DMS53 treated with DMSO at 0.1 percent for 48 hours (cell line): ENCODE measurements around the gene USP34.

Experiments used
- DNase-seq: peaks from one replicate; lab custom pipeline; 2025; ENCODE audit not compliant: unreplicated experiment; lab: John Stamatoyannopoulos, UW

USP34 gene

GRCh38 chr2:61328707-61329251 lies 142.1 kb downstream of the USP34 start:
- peak; percentile 70 for DNase-seq

- DNase-seq, result no peak
Observed at GRCh38 chr2:61327173-61327572, 143.7 kb downstream of the USP34 start.

- peak; percentile 90 for DNase-seq
Observed at GRCh38 chr2:61326423-61326822, 144.5 kb downstream of the USP34 start.

GRCh38 chr2:61320181-61320580 lies 150.7 kb downstream of the USP34 start:
- DNase-seq, result no peak

- no peak for DNase-seq
Observed at GRCh38 chr2:61318553-61318952, 152.3 kb downstream of the USP34 start.

- DNase-seq, result no peak
Observed at GRCh38 chr2:61295981-61296380, 174.9 kb downstream of the USP34 start.

GRCh38 chr2:61291851-61292575 lies 178.9 kb downstream of the USP34 start:
- DNase-seq, result no peak

- DNase-seq, result no peak
Observed at GRCh38 chr2:61288070-61288841, 182.6 kb downstream of the USP34 start.

GRCh38 chr2:61287254-61287653 lies 183.6 kb downstream of the USP34 start:
- DNase-seq, result no peak

- DNase-seq, result no peak
Observed at GRCh38 chr2:61283443-61284160, 187.3 kb downstream of the USP34 start.

- DNase-seq, result no peak
Observed at GRCh38 chr2:61282104-61282590, 188.7 kb downstream of the USP34 start.

GRCh38 chr2:61281321-61281720 lies 189.6 kb downstream of the USP34 start:
- DNase-seq, result no peak

- no peak for DNase-seq
Observed at GRCh38 chr2:61277756-61278155, 193.1 kb downstream of the USP34 start.

- no peak for DNase-seq
Observed at GRCh38 chr2:61275575-61276184, 195.2 kb downstream of the USP34 start.

GRCh38 chr2:61272421-61273070 lies 198.3 kb downstream of the USP34 start:
- DNase-seq, result no peak

GRCh38 chr2:61268249-61268648 lies 202.6 kb downstream of the USP34 start:
- no peak for DNase-seq

GRCh38 chr2:61266632-61267505 lies 204.0 kb downstream of the USP34 start:
- no peak for DNase-seq

- no peak for DNase-seq
Observed at GRCh38 chr2:61263830-61264229, 207.1 kb downstream of the USP34 start.

GRCh38 chr2:61262699-61263098 lies 208.2 kb downstream of the USP34 start:
- DNase-seq, result no peak
